ENCODE data around the gene P2RX3.

The P2RX3 gene

GRCh38 chr11:57373146-57373545 lies 35.0 kb downstream of the P2RX3 start:
- no peak overlapping the region for H3K27ac ChIP-seq
- no peak for DNase-seq (ENCODE audit: low spot score)
- TF ChIP-seq, protein P1, sequence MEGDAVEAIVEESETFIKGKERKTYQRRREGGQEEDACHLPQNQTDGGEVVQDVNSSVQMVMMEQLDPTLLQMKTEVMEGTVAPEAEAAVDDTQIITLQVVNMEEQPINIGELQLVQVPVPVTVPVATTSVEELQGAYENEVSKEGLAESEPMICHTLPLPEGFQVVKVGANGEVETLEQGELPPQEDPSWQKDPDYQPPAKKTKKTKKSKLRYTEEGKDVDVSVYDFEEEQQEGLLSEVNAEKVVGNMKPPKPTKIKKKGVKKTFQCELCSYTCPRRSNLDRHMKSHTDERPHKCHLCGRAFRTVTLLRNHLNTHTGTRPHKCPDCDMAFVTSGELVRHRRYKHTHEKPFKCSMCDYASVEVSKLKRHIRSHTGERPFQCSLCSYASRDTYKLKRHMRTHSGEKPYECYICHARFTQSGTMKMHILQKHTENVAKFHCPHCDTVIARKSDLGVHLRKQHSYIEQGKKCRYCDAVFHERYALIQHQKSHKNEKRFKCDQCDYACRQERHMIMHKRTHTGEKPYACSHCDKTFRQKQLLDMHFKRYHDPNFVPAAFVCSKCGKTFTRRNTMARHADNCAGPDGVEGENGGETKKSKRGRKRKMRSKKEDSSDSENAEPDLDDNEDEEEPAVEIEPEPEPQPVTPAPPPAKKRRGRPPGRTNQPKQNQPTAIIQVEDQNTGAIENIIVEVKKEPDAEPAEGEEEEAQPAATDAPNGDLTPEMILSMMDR (conservative IDR thresholded peaks at IDR 0.05; ENCODE audit: low read depth) = no peak
- POLR2A ChIA-PET (ENCODE audit: low non-redundant PET) = no interaction called here
- CTCF ChIA-PET = interaction anchor here (1.1 kb wide), 1 partner anchor 85 kb away, joined by 4 read pairs; no protein-coding TSS in a partner anchor

- CTCF ChIA-PET = no interaction called here
- H3K27ac ChIP-seq = no peak overlapping the region
- POLR2A ChIA-PET (ENCODE audit: low non-redundant PET) = no interaction called here
- DNase-seq (ENCODE audit: low spot score) = no peak
- TF ChIP-seq, protein P1 (conservative IDR thresholded peaks at IDR 0.05; ENCODE audit: low read depth) = no peak
These were observed 36.8 kb downstream of the P2RX3 start for GRCh38 chr11:57374966-57375365.

- TF ChIP-seq, protein P1 (conservative IDR thresholded peaks at IDR 0.05; ENCODE audit: low read depth) = no peak
- CTCF ChIA-PET = interaction anchor here (0.8 kb wide), 1 partner anchor 175 kb away, joined by 3 read pairs; no protein-coding TSS in a partner anchor
- POLR2A ChIA-PET (ENCODE audit: low non-redundant PET) = no interaction called here
- no peak for DNase-seq (ENCODE audit: low spot score)
- no peak overlapping the region for H3K27ac ChIP-seq
These were observed 37.3 kb downstream of the P2RX3 start for GRCh38 chr11:57375490-57375889.

GRCh38 chr11:57376095-57377090 lies 38.2 kb downstream of the P2RX3 start:
- ChIA-PET CTCF (interaction anchor here (0.6 to 0.8 kb wide), 2 partner anchors 26 to 174 kb away, joined by 3 read pairs; no protein-coding TSS in a partner anchor), POLR2A (ENCODE audit: low non-redundant PET) (no interaction called here)
- TF ChIP-seq, protein P1 (conservative IDR thresholded peaks at IDR 0.05; ENCODE audit: low read depth) = no peak
- H3K27ac ChIP-seq = no peak overlapping the region
- DNase-seq (ENCODE audit: low spot score) = no peak

GRCh38 chr11:57377107-57377506 lies 39.0 kb downstream of the P2RX3 start:
- ChIA-PET POLR2A (ENCODE audit: low non-redundant PET) (no interaction called here), CTCF (interaction anchor here (0.6 kb wide), 1 partner anchor 27 kb away, joined by 3 read pairs; no protein-coding TSS in a partner anchor)
- TF ChIP-seq, protein P1 (conservative IDR thresholded peaks at IDR 0.05; ENCODE audit: low read depth) = no peak
- no peak overlapping the region for H3K27ac ChIP-seq
- DNase-seq (ENCODE audit: low spot score) = no peak

- CTCF ChIA-PET = no interaction called here
- no peak overlapping the region for H3K27ac ChIP-seq
- POLR2A ChIA-PET (ENCODE audit: low non-redundant PET) = interaction anchor here (0.6 kb wide), 1 partner anchor 11 kb away, joined by 8 read pairs; no protein-coding TSS in a partner anchor
- no peak for DNase-seq (ENCODE audit: low spot score)
- TF ChIP-seq, protein P1 (conservative IDR thresholded peaks at IDR 0.05; ENCODE audit: low read depth) = no peak
These were observed 40.0 kb downstream of the P2RX3 start for GRCh38 chr11:57378186-57378585.
